ENCODE results near the gene ZNF394. TPM values are rescaled to one million over a fixed set of nuclear protein-coding genes. Genes with fewer than 3 reads are reported as not detected.

The ZNF394 gene
- total and polyA plus RNA-seq, 2 of the 4 experiments (the other 2 are of a cell fraction), result 10.9 to 24.7 TPM

DNA sequence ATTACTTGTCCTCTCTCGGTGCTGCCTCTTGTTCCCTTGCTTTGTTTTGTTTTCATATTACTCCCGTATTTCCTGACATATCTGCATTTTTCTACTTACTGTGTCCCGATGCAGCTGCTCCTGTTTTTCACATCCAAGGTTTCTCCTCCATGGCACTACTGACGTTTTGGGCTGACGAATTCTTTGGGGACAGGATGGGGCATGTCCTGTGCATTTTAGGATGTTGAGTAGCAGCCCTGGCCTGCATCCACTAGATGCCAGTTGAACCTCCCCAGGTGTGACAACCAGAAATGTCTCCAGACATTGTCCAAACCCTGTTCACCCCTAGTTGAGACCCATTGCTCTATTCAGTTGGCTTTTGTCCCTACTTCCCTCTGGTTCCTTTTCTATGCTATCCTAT lies 15.0 kb downstream of the ZNF394 start:
- H2BK120ac ChIP-seq (ENCODE audit: low read depth, low read length), result no peak overlapping the region
- dilution Hi-C loops (cut with HindIII; ENCODE audit: low sequenced_read_pairs, unreplicated experiment) (no loop called here), intact Hi-C loops (cut with micrococcal nuclease) (no loop called here), in situ Hi-C loops (cut with MboI; ENCODE audit: low sequenced_read_pairs) (no loop called here)
- WGBS, 2 experiments (ENCODE audit: extremely low coverage in 2 of 2, insufficient read length in 1 of 2), result 83% methylated on average over 1 of the region's 5 CpGs; no CpG with 5 or more reads in 1 of the 2 experiments
- no peak overlapping the region for H2AK9ac ChIP-seq (replicated peaks; ENCODE audit: low read depth, low read length, poor library complexity)
- TF ChIP-seq CHD1 (IDR thresholded peaks at IDR 0.05; ENCODE audit: low read depth, low read length), result no peak
- TF ChIP-seq, protein P1, sequence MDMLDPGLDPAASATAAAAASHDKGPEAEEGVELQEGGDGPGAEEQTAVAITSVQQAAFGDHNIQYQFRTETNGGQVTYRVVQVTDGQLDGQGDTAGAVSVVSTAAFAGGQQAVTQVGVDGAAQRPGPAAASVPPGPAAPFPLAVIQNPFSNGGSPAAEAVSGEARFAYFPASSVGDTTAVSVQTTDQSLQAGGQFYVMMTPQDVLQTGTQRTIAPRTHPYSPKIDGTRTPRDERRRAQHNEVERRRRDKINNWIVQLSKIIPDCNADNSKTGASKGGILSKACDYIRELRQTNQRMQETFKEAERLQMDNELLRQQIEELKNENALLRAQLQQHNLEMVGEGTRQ (IDR thresholded peaks at IDR 0.05; ENCODE audit: low read depth, low read length), result no peak
- TF ChIP-seq, protein P2, sequence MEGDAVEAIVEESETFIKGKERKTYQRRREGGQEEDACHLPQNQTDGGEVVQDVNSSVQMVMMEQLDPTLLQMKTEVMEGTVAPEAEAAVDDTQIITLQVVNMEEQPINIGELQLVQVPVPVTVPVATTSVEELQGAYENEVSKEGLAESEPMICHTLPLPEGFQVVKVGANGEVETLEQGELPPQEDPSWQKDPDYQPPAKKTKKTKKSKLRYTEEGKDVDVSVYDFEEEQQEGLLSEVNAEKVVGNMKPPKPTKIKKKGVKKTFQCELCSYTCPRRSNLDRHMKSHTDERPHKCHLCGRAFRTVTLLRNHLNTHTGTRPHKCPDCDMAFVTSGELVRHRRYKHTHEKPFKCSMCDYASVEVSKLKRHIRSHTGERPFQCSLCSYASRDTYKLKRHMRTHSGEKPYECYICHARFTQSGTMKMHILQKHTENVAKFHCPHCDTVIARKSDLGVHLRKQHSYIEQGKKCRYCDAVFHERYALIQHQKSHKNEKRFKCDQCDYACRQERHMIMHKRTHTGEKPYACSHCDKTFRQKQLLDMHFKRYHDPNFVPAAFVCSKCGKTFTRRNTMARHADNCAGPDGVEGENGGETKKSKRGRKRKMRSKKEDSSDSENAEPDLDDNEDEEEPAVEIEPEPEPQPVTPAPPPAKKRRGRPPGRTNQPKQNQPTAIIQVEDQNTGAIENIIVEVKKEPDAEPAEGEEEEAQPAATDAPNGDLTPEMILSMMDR (conservative IDR thresholded peaks at IDR 0.05; ENCODE audit: low read depth, low read length), result no peak
- no peak for TF ChIP-seq NFE2L2 (IDR thresholded peaks at IDR 0.05; ENCODE audit: low read depth, low read length)
- TF ChIP-seq MAFK (IDR thresholded peaks at IDR 0.05; ENCODE audit: low read depth, low read length), result no peak
- no peak for TF ChIP-seq BHLHE40 (IDR thresholded peaks at IDR 0.05; ENCODE audit: low read depth, low read length)
- no peak for TF ChIP-seq SMC3 (IDR thresholded peaks at IDR 0.05; ENCODE audit: low read depth, low read length)
- no peak for TF ChIP-seq RFX5 (IDR thresholded peaks at IDR 0.05; ENCODE audit: low read depth, low read length)
- TF ChIP-seq FOS (IDR thresholded peaks at IDR 0.05; ENCODE audit: low read depth, low read length), result no peak
- TF ChIP-seq MXI1 (IDR thresholded peaks at IDR 0.05; ENCODE audit: borderline replicate concordance, low read depth, low read length), result no peak
- no peak for TF ChIP-seq RAD21 (IDR thresholded peaks at IDR 0.05; ENCODE audit: low read length)
- no peak for TF ChIP-seq CEBPB (IDR thresholded peaks at IDR 0.05; ENCODE audit: low read depth, low read length)
- TF ChIP-seq RCOR1 (IDR thresholded peaks at IDR 0.05; ENCODE audit: insufficient replicate concordance, low read length), result no peak
- no peak overlapping the region for H3K4me3 ChIP-seq (ENCODE audit: insufficient read depth, low read depth, low read length)
- H4K5ac ChIP-seq (ENCODE audit: low read depth, low read length), result no peak overlapping the region
- H2BK20ac ChIP-seq (ENCODE audit: low read depth, low read length), result no peak overlapping the region
- no peak overlapping the region for H2BK5ac ChIP-seq (ENCODE audit: low read depth, low read length, poor library complexity, severe bottlenecking)
- no peak overlapping the region for H3K56ac ChIP-seq (ENCODE audit: extremely low read depth, insufficient read depth, low read length)
- no peak overlapping the region for H3K14ac ChIP-seq (replicated peaks; ENCODE audit: low read depth, low read length)
- peaks cover 3% of the 10 kb centered on the region; the same call in 1 of the 2 replicates for H3K9me3 ChIP-seq (ENCODE audit: control insufficient read depth, insufficient read depth, low read length)
- ATAC-seq (ENCODE audit: low read depth) (no peak), DNase-seq (no peak)
- H3K27ac ChIP-seq (ENCODE audit: insufficient read depth, low read length), result no peak overlapping the region
- H4K20me1 ChIP-seq (ENCODE audit: insufficient read depth, low read length), result no peaks in the 10 kb centered on the region
- no peaks in the 10 kb centered on the region for H3K27me3 ChIP-seq (ENCODE audit: control insufficient read depth, insufficient read depth, low read length)
- no peak overlapping the region for H3K9ac ChIP-seq (ENCODE audit: low read depth, low read length)
- no peak overlapping the region for H2AFZ ChIP-seq (replicated peaks; ENCODE audit: low read length, poor library complexity)
- no peaks in the 10 kb centered on the region for H3K4me1 ChIP-seq (ENCODE audit: control insufficient read depth, insufficient read depth, low read length)
- H3K79me1 ChIP-seq (ENCODE audit: low read depth in 1 of 2, low read length in 2 of 2), result peaks cover 8 to 28% of the 10 kb centered on the region in 2 experiments
- no peak overlapping the region for H4K8ac ChIP-seq (ENCODE audit: low read depth in 2 of 2, low read length in 2 of 2)
- no peak overlapping the region for H2BK15ac ChIP-seq (ENCODE audit: low read depth, low read length)
- no peak overlapping the region for H2AK5ac ChIP-seq (ENCODE audit: low read depth, low read length)
- H3K18ac ChIP-seq (ENCODE audit: low read depth, low read length), result no peak overlapping the region
- no peak overlapping the region for H3K23ac ChIP-seq (ENCODE audit: low read depth, low read length)
- H4K91ac ChIP-seq (ENCODE audit: insufficient read depth, low read depth, low read length), result no peak overlapping the region
- ChIA-PET CTCF (no interaction called here), POLR2A (ENCODE audit: unreplicated experiment) (no interaction called here)
- no peak overlapping the region for H3K4ac ChIP-seq (ENCODE audit: low read depth, low read length)
- H3K4me2 ChIP-seq (ENCODE audit: low read depth, low read length), result no peak overlapping the region
- no peaks in the 10 kb centered on the region for H3K9me1 ChIP-seq (ENCODE audit: insufficient read depth, low read length)
- BruUV-seq (replicated peaks), result no TSS peak
- H3K36me3 ChIP-seq (ENCODE audit: control insufficient read depth, insufficient read depth, low read length), result peaks cover 17% of the 10 kb centered on the region
